K562 (cell line): ENCODE measurements around the gene SRRM5. TPM values are rescaled to one million over a fixed set of nuclear protein-coding genes. Genes with fewer than 3 reads are reported as not detected.

Experiments used
- ATAC-seq: fragments of 200-7000 bp; cut with Tn5 transposase; 3 replicates; pipeline ENCODE4 v1.9.1; 2020; ENCODE audit warnings: moderate library complexity
- BruUV-seq: library from RNA; stranded (reverse); fragments of 400-500 nt; replicated peaks from 2 replicates; lab custom pipeline; 2021; lab: Mats Ljungman, UMichigan
- CTCF ChIA-PET: fragments of 300-600 bp; formaldehyde crosslinking; extraction: SDS; loops from one replicate; lab custom pipeline; 2021; ENCODE audit warnings: low intra/inter-chr PET ratio; lab: Yijun Ruan, JAX
- POLR2A ChIA-PET: fragments of 300-600, 350-650 bp; sonication (Branson Sonifier 250); formaldehyde crosslinking; extraction: SDS; loops from one replicate; lab custom pipeline; 2021; ENCODE audit warnings: antibody characterized with exemption, inconsistent platforms; lab: Yijun Ruan, JAX
- DNase-seq, 4 experiments: peaks; one replicate each; pipeline versions ENCODE4 v3.0.0 to v3.0.0-alpha.2; 2011 to 2018; ENCODE audit warnings: low spot score in 3 of 4, mixed read lengths in 3 of 4; ENCODE audit errors: extremely low read depth in 1 of 4
- FAIRE-seq: peaks from 2 replicates; lab custom pipeline; 2011; peaks lifted over from hg19 to GRCh38; lab: Jason Lieb, UNC
- H2AFZ ChIP-seq: 2 replicates; pipeline ENCODE4 v1.6.0; 2011; ENCODE audit warnings: low read depth, low read length, control low read depth, inconsistent platforms
- H3K27ac ChIP-seq: fragments of 200-600 bp; 3 replicates; pipeline ENCODE4 v1.8.0; 2011; ENCODE audit warnings: low read depth, mild to moderate bottlenecking, control low read depth, inconsistent platforms, low read length, moderate library complexity, mixed read lengths; ENCODE audit errors: extremely low read depth
- H3K27me3 ChIP-seq, 2 experiments: fragments of 300-600 bp in 1 of 2; 2 replicates in 1 of 2; 3 replicates in 1 of 2; pipeline versions ENCODE4 v1.6.0 to v1.8.0; 2011; ENCODE audit warnings: inconsistent platforms in 2 of 2, low read length in 2 of 2, mild to moderate bottlenecking in 1 of 2, mixed read lengths in 1 of 2, moderate library complexity in 1 of 2; ENCODE audit not compliant: control insufficient read depth in 2 of 2, insufficient read depth in 2 of 2
- H3K36me3 ChIP-seq: fragments of 300-600 bp; 3 replicates; pipeline ENCODE4 v1.8.0; 2011; ENCODE audit warnings: mild to moderate bottlenecking, low read length, inconsistent platforms; ENCODE audit not compliant: control insufficient read depth, insufficient read depth
- H3K4me1 ChIP-seq, 2 experiments: fragments of 200-600 bp in 1 of 2; replicated peaks in 1 of 2; 2 replicates in 1 of 2; 3 replicates in 1 of 2; pipeline versions ENCODE4 v1.5.1 to v1.8.0; 2011; ENCODE audit warnings: inconsistent platforms in 2 of 2, low read length in 2 of 2, mild to moderate bottlenecking in 1 of 2, mixed read lengths in 1 of 2, moderate library complexity in 1 of 2; ENCODE audit not compliant: control insufficient read depth in 2 of 2, insufficient read depth in 2 of 2
- H3K4me2 ChIP-seq: 2 replicates; pipeline ENCODE4 v1.6.1; 2011; ENCODE audit warnings: low read length, control low read depth, inconsistent platforms, mixed read lengths; ENCODE audit not compliant: insufficient read depth
- H3K4me3 ChIP-seq: fragments of 200-600 bp; sonication (generic), shearing (Covaris generic); 2 replicates; pipeline ENCODE4 v1.5.1; 2016; ENCODE audit warnings: control low read depth, inconsistent platforms
- H3K79me2 ChIP-seq: fragments of 200-600 bp; 3 replicates; pipeline ENCODE4 v1.8.0; 2011; ENCODE audit warnings: low read length, inconsistent platforms; ENCODE audit not compliant: control insufficient read depth, insufficient read depth
- H3K9ac ChIP-seq, 2 experiments: 2 replicates each; pipeline versions ENCODE4 v1.6.0 to v1.6.1; 2011; ENCODE audit warnings: low read depth in 2 of 2, low read length in 2 of 2, control low read depth in 1 of 2, inconsistent platforms in 1 of 2, mild to moderate bottlenecking in 1 of 2, mixed read lengths in 1 of 2; ENCODE audit not compliant: insufficient read depth in 1 of 2
- H3K9me1 ChIP-seq: one replicate; pipeline ENCODE4 v1.6.0; 2011; ENCODE audit warnings: inconsistent platforms, mild to moderate bottlenecking, low read length, moderate library complexity; ENCODE audit not compliant: control insufficient read depth, insufficient read depth
- H3K9me3 ChIP-seq: replicated peaks from 2 replicates; pipeline ENCODE4 v1.5.1; 2011; ENCODE audit warnings: low read depth, low read length, inconsistent platforms; ENCODE audit not compliant: control insufficient read depth, insufficient read depth
- H4K20me1 ChIP-seq: replicated peaks from 2 replicates; pipeline ENCODE4 v1.6.1; 2011; ENCODE audit warnings: low read length, inconsistent platforms, mixed read lengths; ENCODE audit not compliant: control insufficient read depth, insufficient read depth
- CXXC5 ChIP-seq: fragments of 250-450 bp; sonication (Bioruptor Pico); IDR thresholded peaks from 2 replicates; pipeline ENCODE4 v1.8.0; 2022; ENCODE audit warnings: inconsistent platforms, mild to moderate bottlenecking, moderate library complexity
- DDX20 ChIP-seq: fragments of 450-650 bp; IDR thresholded peaks from 2 replicates; pipeline ENCODE4 v1.6.1; 2016; ENCODE audit warnings: missing genetic modification characterization, low read depth, mild to moderate bottlenecking, missing compliant biosample characterization, moderate library complexity
- GABPA ChIP-seq: fragments of 200-800 bp; sonication (Bioruptor generic); conservative IDR thresholded peaks from 2 replicates; pipeline ENCODE4 v1.6.1; 2016; ENCODE audit warnings: low read depth, missing genetic modification characterization, missing compliant biosample characterization
- MECOM ChIP-seq: fragments of 250-450 bp; sonication (Bioruptor Pico); IDR thresholded peaks from 2 replicates; pipeline ENCODE4 v1.8.0; 2022; ENCODE audit warnings: inconsistent platforms
- NCOR1 ChIP-seq: fragments of 450-650 bp; IDR thresholded peaks from 2 replicates; pipeline ENCODE4 v1.6.1; 2016; ENCODE audit warnings: mild to moderate bottlenecking, moderate library complexity
- NFIC ChIP-seq: fragments of 450-650 bp; IDR thresholded peaks from 2 replicates; pipeline ENCODE4 v1.6.1; 2017; ENCODE audit warnings: mild to moderate bottlenecking, inconsistent platforms
- OTX1 ChIP-seq: fragments of 450-650 bp; formaldehyde crosslinking; IDR thresholded peaks from 2 replicates; pipeline ENCODE4 v1.4.0; 2022; ENCODE audit warnings: mild to moderate bottlenecking
- PML ChIP-seq: IDR thresholded peaks from 2 replicates; pipeline ENCODE4 v1.6.1; 2012; ENCODE audit warnings: low read length, inconsistent platforms
- POLR2AphosphoS5 ChIP-seq: IDR thresholded peaks from 2 replicates; pipeline ENCODE4 v1.6.1; 2011; ENCODE audit warnings: mild to moderate bottlenecking, low read depth, low read length, moderate library complexity; ENCODE audit not compliant: control insufficient read depth, insufficient read depth
- RBFOX2 ChIP-seq: fragments of 200-400 bp; formaldehyde crosslinking; IDR thresholded peaks from 2 replicates; pipeline ENCODE4 v1.6.1; 2017; ENCODE audit warnings: low read depth, mild to moderate bottlenecking, low read length, moderate library complexity
- RBM34 ChIP-seq: fragments of 200-400 bp; formaldehyde crosslinking; IDR thresholded peaks from 2 replicates; pipeline ENCODE4 v1.6.1; 2018; ENCODE audit warnings: low read length, borderline replicate concordance; ENCODE audit not compliant: insufficient read depth
- SIX5 ChIP-seq, 2 experiments: IDR thresholded peaks; 2 replicates each; pipeline ENCODE4 v1.6.1; 2011; ENCODE audit warnings: low read length in 2 of 2, borderline replicate concordance in 1 of 2, low read depth in 1 of 2, mild to moderate bottlenecking in 1 of 2, moderate library complexity in 1 of 2; ENCODE audit not compliant: insufficient read depth in 1 of 2
- SMARCA4 ChIP-seq: fragments of 450-650 bp; IDR thresholded peaks from 2 replicates; pipeline ENCODE4 v1.6.1; 2016
- STAG1 ChIP-seq: sonication (generic); formaldehyde crosslinking; IDR thresholded peaks from 2 replicates; pipeline ENCODE4 v1.5.0; 2020; ENCODE audit warnings: missing genetic modification reagents, borderline replicate concordance
- TAL1 ChIP-seq: fragments of 450-650 bp; IDR thresholded peaks from 2 replicates; pipeline ENCODE4 v1.6.1; 2016; ENCODE audit warnings: mild to moderate bottlenecking
- TBP ChIP-seq: optimal IDR thresholded peaks from 2 replicates; pipeline ENCODE3; 2011; ENCODE audit warnings: low read depth, low read length, improper control_type of control experiment
- TEAD1 ChIP-seq, 2 experiments: fragments of 450-650 bp in 1 of 2; sonication (generic) in 1 of 2; formaldehyde crosslinking; IDR thresholded peaks; 2 replicates each; pipeline versions ENCODE4 v1.4.0 to v1.8.0; 2020 to 2022; ENCODE audit warnings: mild to moderate bottlenecking in 2 of 2, missing genetic modification reagents in 1 of 2
- TSC22D4 ChIP-seq: fragments of 450-650 bp; IDR thresholded peaks from 2 replicates; pipeline ENCODE4 v1.6.1; 2016; ENCODE audit warnings: missing genetic modification characterization, missing biosample characterization, control low read depth
- ZNF444 ChIP-seq: fragments of 250-450 bp; sonication (Bioruptor Pico); IDR thresholded peaks from 2 replicates; pipeline ENCODE4 v1.4.0; 2020; ENCODE audit warnings: mild to moderate bottlenecking, moderate library complexity
- WGBS: fragments of 100-300 bp; shearing (Covaris generic); methylation state at CpG from one replicate; pipeline ENCODE4 v1.1.6; 2016; ENCODE audit warnings: low coverage, mixed read lengths; ENCODE audit not compliant: insufficient coverage; ENCODE audit errors: missing lambda C conversion rate; 5-methylcytosine and 5-hydroxymethylcytosine counted together
- in situ Hi-C: fragments of 300-500 bp; cut with MboI; formaldehyde crosslinking; loops from 4 replicates; pipeline ENCODE4 v1.15.0; 2018; ENCODE audit warnings: inconsistent platforms, mixed read lengths
- intact Hi-C: fragments of 100-400 bp; cut with micrococcal nuclease; formaldehyde crosslinking; loops from 2 replicates; pipeline ENCODE4 v1.14.2; 2022
- polyA plus RNA-seq, 8 experiments: library from polyadenylated mRNA; depleted of rRNA in 4 of 8; stranded (reverse) in 5 of 8; unstranded in 3 of 8; fragments of >200 nt; fragmentation: Nextera tagmentation in 2 of 8; fragmentation: Illumina TruSeq in 1 of 8; extraction: Ambion mirVana in 2 of 8; extraction: Trizol in 1 of 8; gene quantifications; 2 replicates each; pipeline versions ENCODE4 v1.2.1 to v1.2.3, GENCODE V29; 2011 to 2014; ENCODE audit warnings: inconsistent platforms in 1 of 8, missing spikeins in 1 of 8
- total RNA-seq, 7 experiments: library from RNA; depleted of rRNA in 6 of 7; stranded (reverse); fragments of >200 nt in 6 of 7; fragmentation: Illumina TruSeq in 2 of 7; extraction: Trizol in 2 of 7; gene quantifications; 2 replicates each; pipeline versions ENCODE4 v1.2.1 to v1.2.3, GENCODE V29; 2011 to 2021; ENCODE audit warnings: low replicate concordance in 1 of 7
- TF ChIP-seq, protein P1 (sequence below): fragments of 450-650 bp; conservative IDR thresholded peaks from 2 replicates; pipeline ENCODE4 v1.6.1; 2016; ENCODE audit warnings: missing genetic modification characterization, low read depth, mild to moderate bottlenecking, missing compliant biosample characterization, moderate library complexity
- TF ChIP-seq, protein P2 (sequence below): sonication (generic); IDR thresholded peaks from 2 replicates; pipeline ENCODE4 v1.6.1; 2016
- TF ChIP-seq, protein P3 (sequence below): fragments of 450-650 bp; IDR thresholded peaks from 2 replicates; pipeline ENCODE4 v1.6.1; 2016; ENCODE audit warnings: low read depth, mild to moderate bottlenecking, moderate library complexity

The SRRM5 gene
- total and polyA plus RNA-seq, 9 of the 15 experiments (the other 6 are each of a cell fraction or from before 2014, with no cell fraction given): 0.09 to 0.45 (median 0.18) TPM; not detected in 2

DNA sequence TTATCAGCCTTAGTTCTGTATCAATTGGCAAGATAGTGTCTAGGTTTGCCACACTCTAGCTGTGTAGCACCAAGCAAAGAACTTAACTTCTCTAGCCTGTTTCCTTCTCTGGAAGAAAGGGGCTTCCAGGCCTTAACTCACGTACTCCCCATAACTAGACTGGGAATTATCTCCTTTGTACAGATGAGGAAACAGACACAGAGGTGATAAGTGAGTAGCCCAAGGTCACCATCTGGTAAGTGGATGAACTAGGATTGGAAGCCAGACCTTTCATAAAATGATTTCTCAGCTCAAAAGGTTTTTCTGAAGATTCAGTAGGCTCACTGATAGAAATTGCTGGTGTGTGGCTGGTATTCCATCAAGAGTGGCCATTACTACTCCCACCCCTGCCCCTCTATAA is 4.4 kb downstream of the SRRM5 start:
- H3K36me3 ChIP-seq: peaks cover 31% of the 10 kb centered on the region; the same call in 2 of the 3 replicates
- CTCF ChIA-PET: no interaction called here
- FAIRE-seq (peak; percentile 61), ATAC-seq (no peak), DNase-seq (peak in 2 of 4 experiments; percentile 59 to 80)
- H3K4me3 ChIP-seq: no peak overlapping the region
- no peaks in the 10 kb centered on the region for H3K9me3 ChIP-seq
- peaks cover 49% of the 10 kb centered on the region for H3K79me2 ChIP-seq
- peak overlapping the region; percentile 73 for H3K27ac ChIP-seq
- H3K4me2 ChIP-seq: peak overlapping the region; percentile 23; the same call in 1 of the 2 replicates
- 0% methylated on average over 1 of the region's 1 CpG for WGBS
- no peaks in the 10 kb centered on the region for H4K20me1 ChIP-seq
- peak overlapping the region; percentile 6 to 39; a peak in 3 of 4 replicates for H3K9ac ChIP-seq
- peaks cover 35 to 52% of the 10 kb centered on the region in 2 experiments for H3K4me1 ChIP-seq
- H3K9me1 ChIP-seq: no peaks in the 10 kb centered on the region
- no TSS peak for BruUV-seq
- no peaks in the 10 kb centered on the region for H3K27me3 ChIP-seq
- POLR2A ChIA-PET: interaction anchor here (0.5 to 6.0 kb wide), 3 partner anchors 11 to 907 kb away, joined by 3 to 35 read pairs (median 4); no protein-coding TSS in a partner anchor
- H2AFZ ChIP-seq: no peak overlapping the region
- intact Hi-C loops (no loop called here), in situ Hi-C loops (no loop called here)
- peak; percentile 81 for TF ChIP-seq NCOR1
- TF ChIP-seq NFIC: peak; percentile 68
- peak; percentile 63; the same call in 1 of the 2 replicates for TF ChIP-seq PML
- no peak for TF ChIP-seq OTX1
- no peak for TF ChIP-seq RBFOX2
- TF ChIP-seq STAG1 (CRISPR knock-in tag): no peak
- peak; percentile 78 for TF ChIP-seq POLR2AphosphoS5
- no peak for TF ChIP-seq TEAD1 (CRISPR knock-in tag; IDR thresholded peaks at IDR 0.05)
- TF ChIP-seq MECOM (CRISPR knock-in tag): no peak
- no peak for TF ChIP-seq DDX20
- TF ChIP-seq RBM34: no peak
- TF ChIP-seq TBP: peak; percentile 32
- TF ChIP-seq TAL1: peak; percentile 83
- TF ChIP-seq SMARCA4: peak; percentile 73; the same call in 1 of the 2 replicates
- TF ChIP-seq SIX5 (IDR thresholded peaks at IDR 0.05; ENCODE audit: borderline replicate concordance in 1 of 2, insufficient read depth in 1 of 2, low read depth in 1 of 2, low read length in 2 of 2): no peak
- no peak for TF ChIP-seq GABPA
- TF ChIP-seq, protein P1, sequence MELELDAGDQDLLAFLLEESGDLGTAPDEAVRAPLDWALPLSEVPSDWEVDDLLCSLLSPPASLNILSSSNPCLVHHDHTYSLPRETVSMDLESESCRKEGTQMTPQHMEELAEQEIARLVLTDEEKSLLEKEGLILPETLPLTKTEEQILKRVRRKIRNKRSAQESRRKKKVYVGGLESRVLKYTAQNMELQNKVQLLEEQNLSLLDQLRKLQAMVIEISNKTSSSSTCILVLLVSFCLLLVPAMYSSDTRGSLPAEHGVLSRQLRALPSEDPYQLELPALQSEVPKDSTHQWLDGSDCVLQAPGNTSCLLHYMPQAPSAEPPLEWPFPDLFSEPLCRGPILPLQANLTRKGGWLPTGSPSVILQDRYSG (tag): no peak
- TF ChIP-seq TSC22D4: no peak
- TF ChIP-seq, protein P2, sequence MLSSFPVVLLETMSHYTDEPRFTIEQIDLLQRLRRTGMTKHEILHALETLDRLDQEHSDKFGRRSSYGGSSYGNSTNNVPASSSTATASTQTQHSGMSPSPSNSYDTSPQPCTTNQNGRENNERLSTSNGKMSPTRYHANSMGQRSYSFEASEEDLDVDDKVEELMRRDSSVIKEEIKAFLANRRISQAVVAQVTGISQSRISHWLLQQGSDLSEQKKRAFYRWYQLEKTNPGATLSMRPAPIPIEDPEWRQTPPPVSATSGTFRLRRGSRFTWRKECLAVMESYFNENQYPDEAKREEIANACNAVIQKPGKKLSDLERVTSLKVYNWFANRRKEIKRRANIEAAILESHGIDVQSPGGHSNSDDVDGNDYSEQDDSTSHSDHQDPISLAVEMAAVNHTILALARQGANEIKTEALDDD: peak; percentile 92
- no peak for TF ChIP-seq CXXC5 (CRISPR knock-in tag)
- TF ChIP-seq ZNF444 (CRISPR knock-in tag): no peak
- TF ChIP-seq, protein P3, sequence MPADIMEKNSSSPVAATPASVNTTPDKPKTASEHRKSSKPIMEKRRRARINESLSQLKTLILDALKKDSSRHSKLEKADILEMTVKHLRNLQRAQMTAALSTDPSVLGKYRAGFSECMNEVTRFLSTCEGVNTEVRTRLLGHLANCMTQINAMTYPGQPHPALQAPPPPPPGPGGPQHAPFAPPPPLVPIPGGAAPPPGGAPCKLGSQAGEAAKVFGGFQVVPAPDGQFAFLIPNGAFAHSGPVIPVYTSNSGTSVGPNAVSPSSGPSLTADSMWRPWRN: no peak
